Heart left ventricle (tissue), 13 donors: ENCODE measurements around the gene LILRA6.

Source experiments
- POLR2A ChIP-seq, 2 donors: fragments of 450-650 bp; IDR thresholded peaks; one replicate each; pipeline ENCODE4 v1.6.1; 2017; ENCODE audit warnings: antibody characterized with exemption in 2 of 2, mild to moderate bottlenecking in 2 of 2, moderate library complexity in 2 of 2
- TF ChIP-seq, protein P1 (sequence below), 12 donors: fragments of 200-600 bp; sonication (generic) in 4 of 12; IDR thresholded peaks; one replicate each; pipeline versions ENCODE4 v1.5.0 to v1.8.0; 2018 to 2022; ENCODE audit warnings: antibody characterized with exemption in 12 of 12, mild to moderate bottlenecking in 5 of 12
- donor health status: ischemic (EF 13 %, LVEDD 7.1; RV severe dilation, severe dysfunction).
- donor health status: DM: no; HTN: yes; CAD: no.
- donor health status: DM: no; HTN: no; CAD: no.
- donor health status: ischemic (EF 25% LVEDD 6.9; RV normal size, moderate dysfunction).
- donor health status: ischemic (EF 25% LVEDD 5.7; RV mildly dilated, moderate dysfunction).
- donor health status: ischemic (EF 35%, LVEDD 5.7; RV mildly dilated, moderate dysfunction).
- donor health status: nonischemic (EF 11% LVEDD 7.7; RV severe dilation, severe dysfunction).
- donor health status: DM: yes; HTN: yes; CAD: no.
- donor health status: PGD.
- donor health status: ischemic (EF 29% LVEDD 5.4; RV normal size, mild dysfunction).
- donor health status: nonischemic (EF 23%, LVEDD 6.1; RV moderate dilation, normal function).

DNA sequence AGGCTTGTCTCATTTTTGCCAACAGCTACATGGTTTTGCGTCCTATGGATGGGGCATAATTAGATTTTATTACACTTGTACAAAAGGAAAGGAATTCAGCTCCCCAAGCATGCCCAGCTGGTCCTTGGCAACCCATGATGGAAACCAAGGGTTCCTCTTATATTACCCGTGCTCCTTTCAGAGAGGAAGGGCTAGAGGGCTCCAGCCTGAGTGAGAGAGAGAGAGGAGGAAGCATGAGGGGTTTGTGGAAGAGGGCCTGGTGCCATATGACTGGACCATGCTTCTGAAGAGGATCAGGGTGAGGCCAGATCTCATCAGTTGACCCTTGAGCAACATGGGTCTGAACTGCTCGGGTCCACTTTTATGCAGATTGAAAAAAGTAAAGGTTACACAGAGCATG is 45.5 kb downstream of the LILRA6 start:
- no peak for TF ChIP-seq POLR2A (IDR thresholded peaks at IDR 0.05)
- TF ChIP-seq, protein P1, sequence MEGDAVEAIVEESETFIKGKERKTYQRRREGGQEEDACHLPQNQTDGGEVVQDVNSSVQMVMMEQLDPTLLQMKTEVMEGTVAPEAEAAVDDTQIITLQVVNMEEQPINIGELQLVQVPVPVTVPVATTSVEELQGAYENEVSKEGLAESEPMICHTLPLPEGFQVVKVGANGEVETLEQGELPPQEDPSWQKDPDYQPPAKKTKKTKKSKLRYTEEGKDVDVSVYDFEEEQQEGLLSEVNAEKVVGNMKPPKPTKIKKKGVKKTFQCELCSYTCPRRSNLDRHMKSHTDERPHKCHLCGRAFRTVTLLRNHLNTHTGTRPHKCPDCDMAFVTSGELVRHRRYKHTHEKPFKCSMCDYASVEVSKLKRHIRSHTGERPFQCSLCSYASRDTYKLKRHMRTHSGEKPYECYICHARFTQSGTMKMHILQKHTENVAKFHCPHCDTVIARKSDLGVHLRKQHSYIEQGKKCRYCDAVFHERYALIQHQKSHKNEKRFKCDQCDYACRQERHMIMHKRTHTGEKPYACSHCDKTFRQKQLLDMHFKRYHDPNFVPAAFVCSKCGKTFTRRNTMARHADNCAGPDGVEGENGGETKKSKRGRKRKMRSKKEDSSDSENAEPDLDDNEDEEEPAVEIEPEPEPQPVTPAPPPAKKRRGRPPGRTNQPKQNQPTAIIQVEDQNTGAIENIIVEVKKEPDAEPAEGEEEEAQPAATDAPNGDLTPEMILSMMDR (IDR thresholded peaks at IDR 0.05), result no peak
